ENCODE results near the gene HOXB4.

Gene HOXB4

DNA sequence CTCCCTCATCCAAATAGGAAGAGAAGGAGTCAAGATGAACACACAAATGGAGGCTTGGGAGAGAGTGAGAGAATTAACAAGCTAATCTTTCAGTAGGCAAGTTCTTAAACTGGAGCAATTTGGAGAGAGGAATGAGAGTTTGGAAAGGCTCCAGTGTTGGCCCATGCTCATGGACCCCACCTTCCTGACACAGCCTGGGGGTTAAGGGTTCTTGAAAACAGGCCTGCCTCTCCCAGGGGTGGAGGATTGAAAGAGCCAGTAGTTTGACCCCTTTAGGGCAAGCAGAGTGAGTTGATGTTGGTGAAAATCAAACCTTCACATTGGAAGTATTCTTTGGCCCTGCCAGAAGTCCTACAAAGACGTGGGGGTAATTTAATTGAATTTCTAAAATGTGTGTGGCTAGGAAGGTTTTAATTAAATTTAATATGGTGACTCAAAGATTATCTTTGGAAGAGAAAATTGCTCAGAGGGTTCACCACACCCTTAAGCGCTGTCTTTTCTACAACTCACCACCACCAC, 6.1 kb upstream of the HOXB4 start:
- TF ChIP-seq, protein P1, sequence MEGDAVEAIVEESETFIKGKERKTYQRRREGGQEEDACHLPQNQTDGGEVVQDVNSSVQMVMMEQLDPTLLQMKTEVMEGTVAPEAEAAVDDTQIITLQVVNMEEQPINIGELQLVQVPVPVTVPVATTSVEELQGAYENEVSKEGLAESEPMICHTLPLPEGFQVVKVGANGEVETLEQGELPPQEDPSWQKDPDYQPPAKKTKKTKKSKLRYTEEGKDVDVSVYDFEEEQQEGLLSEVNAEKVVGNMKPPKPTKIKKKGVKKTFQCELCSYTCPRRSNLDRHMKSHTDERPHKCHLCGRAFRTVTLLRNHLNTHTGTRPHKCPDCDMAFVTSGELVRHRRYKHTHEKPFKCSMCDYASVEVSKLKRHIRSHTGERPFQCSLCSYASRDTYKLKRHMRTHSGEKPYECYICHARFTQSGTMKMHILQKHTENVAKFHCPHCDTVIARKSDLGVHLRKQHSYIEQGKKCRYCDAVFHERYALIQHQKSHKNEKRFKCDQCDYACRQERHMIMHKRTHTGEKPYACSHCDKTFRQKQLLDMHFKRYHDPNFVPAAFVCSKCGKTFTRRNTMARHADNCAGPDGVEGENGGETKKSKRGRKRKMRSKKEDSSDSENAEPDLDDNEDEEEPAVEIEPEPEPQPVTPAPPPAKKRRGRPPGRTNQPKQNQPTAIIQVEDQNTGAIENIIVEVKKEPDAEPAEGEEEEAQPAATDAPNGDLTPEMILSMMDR (conservative IDR thresholded peaks at IDR 0.05; ENCODE audit: low read depth, low read length) = no peak
- no peak for DNase-seq (ENCODE audit: low read depth)
- H3K4me3 ChIP-seq (ENCODE audit: low read length) = no peak overlapping the region

DNA sequence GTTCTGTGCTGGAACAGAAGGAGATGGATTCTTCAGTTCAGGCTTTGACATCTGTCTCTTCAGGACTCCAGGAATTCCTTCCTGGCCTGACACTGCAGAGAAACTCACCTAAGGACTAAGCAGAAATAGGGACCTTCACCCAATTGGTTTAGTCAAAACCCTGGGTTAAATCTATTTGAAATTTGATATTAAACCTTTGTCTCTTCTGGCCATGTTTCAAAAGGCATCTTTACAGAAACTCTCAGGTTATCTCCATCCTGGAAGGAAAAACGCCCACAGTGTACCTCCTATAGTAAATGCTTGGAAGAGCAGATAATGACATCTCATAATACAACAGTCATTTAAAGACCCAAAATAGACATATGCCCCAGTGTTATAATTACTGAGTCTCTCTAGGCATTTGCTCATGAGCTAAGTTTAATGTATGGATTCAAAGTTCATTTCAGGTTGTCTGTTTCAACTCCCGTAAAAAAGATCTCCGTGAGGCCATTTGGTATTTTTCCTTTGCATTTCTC, 5.6 kb upstream of the HOXB4 start:
- no peak overlapping the region for H3K4me3 ChIP-seq (ENCODE audit: low read length)
- no peak for DNase-seq (ENCODE audit: low read depth)

DNA sequence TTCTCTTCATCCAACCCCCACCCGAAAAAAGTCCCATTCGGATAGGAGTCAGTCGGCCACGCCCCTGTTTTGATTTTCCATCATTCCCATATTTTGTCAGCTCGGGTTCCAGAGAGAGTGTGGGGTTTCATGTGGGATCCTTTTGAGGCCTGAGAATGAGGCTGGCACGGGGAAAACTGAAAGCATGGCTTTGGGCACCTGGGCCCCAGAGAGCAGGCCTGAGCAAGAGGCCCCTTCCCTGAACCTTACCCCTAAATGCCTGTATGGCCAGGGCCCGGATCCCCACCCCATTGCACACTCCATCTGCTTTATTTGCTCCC, 4.6 kb upstream of the HOXB4 start:
- no peak for DNase-seq (ENCODE audit: low read depth)
- H3K4me3 ChIP-seq (ENCODE audit: low read length) = no peak overlapping the region
- TF ChIP-seq, protein P1 (conservative IDR thresholded peaks at IDR 0.05; ENCODE audit: low read depth, low read length) = no peak

More for the DNA sequence above, 5.6 kb upstream of the HOXB4 start:
- TF ChIP-seq, protein P1 (conservative IDR thresholded peaks at IDR 0.05; ENCODE audit: low read depth, low read length) = no peak

- DNase-seq (ENCODE audit: low read depth) = no peak
- H3K4me3 ChIP-seq (ENCODE audit: low read length) = no peak overlapping the region
- TF ChIP-seq, protein P1 (conservative IDR thresholded peaks at IDR 0.05; ENCODE audit: low read depth, low read length) = no peak
Observed at GRCh38 chr17:48579760-48580554, 1.8 kb upstream of the HOXB4 start.

DNA sequence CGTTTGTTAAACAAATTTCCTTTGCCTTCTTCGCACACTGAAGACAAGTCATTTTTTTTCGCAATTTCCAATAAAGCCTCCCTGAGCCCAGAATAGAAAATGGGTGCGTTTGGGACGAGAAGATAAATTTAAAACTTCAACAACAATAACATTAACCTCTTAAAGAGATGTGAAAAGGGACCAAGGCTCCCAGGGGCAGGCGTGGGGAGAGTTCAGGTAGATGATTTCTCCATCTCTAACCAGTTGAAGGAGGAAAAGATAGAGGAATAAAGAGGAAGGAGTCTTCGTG, 1.3 kb upstream of the HOXB4 start:
- TF ChIP-seq, protein P1 (conservative IDR thresholded peaks at IDR 0.05; ENCODE audit: low read depth, low read length) = no peak
- no peak overlapping the region for H3K4me3 ChIP-seq (ENCODE audit: low read length)
- no peak for DNase-seq (ENCODE audit: low read depth)

DNA sequence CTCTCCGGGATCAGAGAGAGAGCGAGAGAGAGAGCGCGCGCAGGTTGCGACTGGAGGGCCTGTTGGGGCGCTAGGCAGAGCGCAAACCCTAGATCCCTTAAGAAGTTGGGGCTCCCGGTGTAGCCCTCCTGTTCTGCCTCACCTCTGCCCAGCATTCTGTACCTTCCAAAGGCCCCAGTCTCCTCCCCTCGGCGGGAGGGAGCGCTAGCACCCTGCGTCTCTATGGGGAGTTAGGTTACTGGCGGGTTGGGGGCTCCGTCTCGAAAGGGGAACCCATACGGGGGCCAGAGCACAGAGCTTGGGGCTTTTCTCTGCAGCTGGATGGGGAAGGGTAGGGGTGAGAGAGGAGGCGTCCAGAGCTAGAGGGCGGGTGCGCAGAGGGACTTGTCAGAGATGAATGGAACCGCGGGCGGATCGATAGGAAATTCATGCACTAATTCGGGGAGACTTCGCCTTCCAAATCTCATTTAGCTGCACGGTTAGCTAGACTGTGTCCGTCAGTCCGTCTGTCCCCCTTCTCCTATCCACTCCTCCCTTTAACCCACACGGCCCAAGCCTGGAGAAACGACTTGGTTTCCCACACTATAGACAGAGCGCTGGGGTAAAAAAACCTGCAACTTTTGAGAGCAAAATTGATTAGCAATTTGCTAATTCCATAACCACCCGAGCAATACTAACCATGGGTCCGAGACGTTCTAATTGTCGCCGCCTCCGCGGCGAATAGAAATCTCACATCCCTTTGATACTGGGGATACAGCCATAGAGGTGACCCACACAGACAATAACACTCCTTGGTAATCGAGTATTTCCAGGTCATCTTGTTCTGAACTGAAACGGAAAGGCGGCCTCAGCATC, 693 bp upstream of the HOXB4 start:
- DNase-seq (ENCODE audit: low read depth) = no peak
- no peak overlapping the region for H3K4me3 ChIP-seq (ENCODE audit: low read length)
- TF ChIP-seq, protein P1 (conservative IDR thresholded peaks at IDR 0.05; ENCODE audit: low read depth, low read length) = no peak

Measured in retinal pigment epithelial cell (primary cell).